Aorta (tissue), 5 donors: Measurements from ENCODE around the gene GDPD5. TPM values are rescaled to one million over a fixed set of nuclear protein-coding genes. Genes with fewer than 3 reads are reported as not detected.
A peak's percentile ranks its signal among the peaks of the same experiment; 100 is the strongest.

Experiments
- ATAC-seq: fragments of 200-7000 bp; cut with Tn5 transposase; one replicate; pipeline ENCODE4 v1.9.1; 2022; ENCODE audit warnings: moderate library complexity; ENCODE audit not compliant: low FRiP score
- DNase-seq, 2 donors: peaks; one replicate each; pipeline ENCODE4 v3.0.0-alpha.2; 2020
- H3K27ac ChIP-seq, 2 donors: one replicate each; pipeline ENCODE4 v1.5.1; 2013; ENCODE audit warnings: low read length in 2 of 2, mild to moderate bottlenecking in 2 of 2, moderate library complexity in 2 of 2, control low read depth in 1 of 2, inconsistent platforms in 1 of 2, low read depth in 1 of 2
- H3K27me3 ChIP-seq, 2 donors: one replicate each; pipeline ENCODE4 v1.6.1; 2013; ENCODE audit warnings: control low read depth in 1 of 2, low read length in 1 of 2, mild to moderate bottlenecking in 1 of 2, moderate library complexity in 1 of 2; ENCODE audit not compliant: insufficient read depth in 2 of 2, control insufficient read depth in 1 of 2
- H3K36me3 ChIP-seq, 2 donors: one replicate each; pipeline ENCODE4 v1.6.1; 2013; ENCODE audit warnings: control low read depth in 1 of 2, low read length in 1 of 2, mild to moderate bottlenecking in 1 of 2; ENCODE audit not compliant: insufficient read depth in 2 of 2, control insufficient read depth in 1 of 2
- H3K4me1 ChIP-seq, 2 donors: one replicate each; pipeline ENCODE4 v1.6.1; 2013; ENCODE audit warnings: low read length in 2 of 2, control low read depth in 1 of 2, mild to moderate bottlenecking in 1 of 2, moderate library complexity in 1 of 2; ENCODE audit not compliant: insufficient read depth in 2 of 2, control insufficient read depth in 1 of 2
- H3K4me3 ChIP-seq, 2 donors: one replicate each; pipeline ENCODE4 v1.5.1; 2013; ENCODE audit warnings: low read length in 2 of 2, control low read depth in 1 of 2, mild to moderate bottlenecking in 1 of 2
- H3K9me3 ChIP-seq: one replicate; pipeline ENCODE4 v1.6.1; 2013; ENCODE audit warnings: mild to moderate bottlenecking, low read length; ENCODE audit not compliant: control insufficient read depth
- WGBS, 2 donors: extraction: QIAGEN DNeasy Blood & Tissue Kit; methylation state at CpG; one replicate each; pipeline ENCODE4 v1.1.7; 2013; 5-methylcytosine and 5-hydroxymethylcytosine counted together
- intact Hi-C, 2 donors: fragments of 100-400 bp; cut with DNase I; formaldehyde crosslinking; loops; one replicate each; pipeline versions ENCODE4 v1.14.2 to v1.15.0; 2022
- polyA plus RNA-seq, 2 donors: library from polyadenylated mRNA; stranded (reverse); fragments of 200-250 nt; gene quantifications; one replicate each; pipeline ENCODE4 v1.2.3, GENCODE V29; 2013
- total RNA-seq, 2 donors: library from RNA; stranded (reverse); fragmentation: NEBNext Ultra II Directional; extraction: Animal tissue kit (Norgen Biotek cat#: 25700); gene quantifications; one replicate each; pipeline ENCODE4 v1.2.1, GENCODE V29; 2021
- donor health status: healthy with polysubstance abuse.
- donor health status: Bipolar disorder and iron deficiency.
- donor health status: DM: no; HTN: no; CAD: no.
- donor health status: DM: no; HTN: no; CAD: no.
- donor health status: DM: yes; HTN: yes; CAD: no.

GDPD5 gene
- total and polyA plus RNA-seq, 4 donors: 3.5 to 53.0 (median 34.2) TPM

DNA sequence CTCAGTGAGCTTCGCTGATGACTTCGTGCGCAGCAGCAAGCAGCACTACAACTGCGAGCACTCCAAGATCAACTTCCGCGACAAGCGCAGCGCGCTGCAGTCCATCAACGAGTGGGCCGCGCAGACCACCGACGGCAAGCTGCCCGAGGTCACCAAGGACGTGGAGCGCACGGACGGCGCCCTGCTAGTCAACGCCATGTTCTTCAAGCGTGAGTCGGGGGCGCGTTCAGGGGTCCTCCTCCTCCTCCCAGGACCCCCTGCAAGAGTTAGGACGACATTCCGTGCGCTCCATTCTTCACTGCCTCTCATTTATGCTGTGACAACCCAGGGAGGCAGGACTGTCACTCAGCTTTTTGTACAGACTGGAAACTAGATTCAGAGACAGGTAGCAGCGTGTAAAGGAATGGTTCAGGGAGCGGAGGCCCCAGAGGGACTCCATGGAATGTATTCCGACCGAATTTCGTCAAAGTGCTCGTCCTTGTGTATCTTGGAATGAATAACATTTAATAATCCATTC lies 41.1 kb upstream of the GDPD5 start:
- H3K27ac ChIP-seq: no peak overlapping the region
- intact Hi-C loops: no loop called here
- no peak for ATAC-seq
- no peaks in the 10 kb centered on the region for H3K9me3 ChIP-seq
- no peak for DNase-seq
- no peaks in the 10 kb centered on the region for H3K4me1 ChIP-seq
- H3K4me3 ChIP-seq: no peak overlapping the region
- peaks cover 0 to 24% of the 10 kb centered on the region in 2 donors for H3K36me3 ChIP-seq
- no peaks in the 10 kb centered on the region for H3K27me3 ChIP-seq
- WGBS, 2 donors: 78 to 80% methylated on average over 34 of the region's 34 CpGs

DNA sequence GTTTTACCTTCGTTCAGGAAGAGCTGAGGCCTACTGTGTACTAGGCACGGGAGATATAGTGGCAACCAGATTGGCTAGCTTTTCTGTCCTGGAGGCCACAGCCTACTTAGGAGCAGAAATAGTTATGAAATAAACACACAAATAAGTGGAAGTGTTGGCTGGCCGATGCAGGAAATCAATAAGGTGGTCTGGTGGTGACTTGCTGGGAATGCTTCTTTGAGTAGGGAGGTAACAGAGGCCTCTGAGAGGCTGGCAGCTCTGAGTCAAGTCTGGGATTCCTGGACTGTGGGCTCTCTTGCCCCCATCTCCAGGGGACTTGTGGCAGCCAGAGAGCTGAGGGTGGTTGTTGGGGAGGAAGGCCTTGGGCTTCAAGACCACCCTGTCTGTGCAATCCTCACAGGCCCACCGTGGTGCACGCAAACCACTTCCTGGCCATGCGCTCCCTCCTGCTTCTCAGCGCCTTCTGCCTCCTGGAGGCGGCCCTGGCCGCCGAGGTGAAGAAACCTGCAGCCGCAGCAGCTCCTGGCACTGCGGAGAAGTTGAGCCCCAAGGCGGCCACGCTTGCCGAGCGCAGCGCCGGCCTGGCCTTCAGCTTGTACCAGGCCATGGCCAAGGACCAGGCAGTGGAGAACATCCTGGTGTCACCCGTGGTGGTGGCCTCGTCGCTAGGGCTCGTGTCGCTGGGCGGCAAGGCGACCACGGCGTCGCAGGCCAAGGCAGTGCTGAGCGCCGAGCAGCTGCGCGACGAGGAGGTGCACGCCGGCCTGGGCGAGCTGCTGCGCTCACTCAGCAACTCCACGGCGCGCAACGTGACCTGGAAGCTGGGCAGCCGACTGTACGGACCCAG lies 40.4 kb upstream of the GDPD5 start:
- DNase-seq: no peak
- intact Hi-C loops: loop anchor here in 1 of 2 donors (2.0 kb wide), 1 partner anchor 19 kb away; no protein-coding TSS in a partner anchor
- ATAC-seq: no peak
- Histone ChIP-seq H3K27ac (peak overlapping the region in 1 of 2 donors; percentile 7), H3K9me3 (no peaks in the 10 kb centered on the region), H3K36me3 (peaks cover 0 to 20% of the 10 kb centered on the region in 2 donors), H3K4me3 (no peak overlapping the region), H3K27me3 (no peaks in the 10 kb centered on the region), H3K4me1 (peaks cover 0 to 4% of the 10 kb centered on the region in 2 donors)
- 76 to 81% methylated on average over 43 of the region's 43 CpGs for WGBS, 2 donors

DNA sequence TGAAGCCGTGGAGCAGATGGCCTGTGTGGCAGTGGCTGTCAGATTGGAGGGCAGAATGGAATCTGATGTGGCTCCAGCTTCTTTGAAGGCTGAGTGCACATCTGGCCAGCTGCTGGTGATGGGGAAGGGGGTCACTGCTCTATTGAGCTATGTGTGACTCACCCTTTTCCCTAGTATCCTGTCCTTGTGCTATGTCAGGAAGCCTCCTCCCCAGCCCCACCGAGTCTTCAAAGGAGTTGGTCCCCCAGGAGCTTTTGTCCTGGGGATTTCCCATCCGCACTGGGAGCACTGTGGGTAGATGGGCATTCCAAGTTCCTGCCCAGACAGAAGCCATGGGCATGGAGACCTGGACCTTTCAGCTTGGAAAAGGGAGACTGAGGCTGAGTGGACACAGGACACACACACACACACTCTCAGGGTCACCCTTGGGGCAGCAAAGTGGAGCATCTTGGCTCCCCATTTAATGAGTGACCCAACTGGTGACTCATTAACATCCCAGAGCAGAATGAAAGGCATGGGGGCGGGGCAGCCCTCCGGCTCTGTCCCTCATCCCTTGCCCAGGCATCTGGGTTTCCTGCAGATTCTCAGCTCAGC lies 39.6 kb upstream of the GDPD5 start:
- Histone ChIP-seq H3K27me3 (no peaks in the 10 kb centered on the region), H3K4me3 (no peak overlapping the region), H3K9me3 (no peaks in the 10 kb centered on the region), H3K36me3 (peaks cover 0 to 15% of the 10 kb centered on the region in 2 donors), H3K27ac (peak overlapping the region in 1 of 2 donors; percentile 70), H3K4me1 (peaks cover 0 to 5% of the 10 kb centered on the region in 2 donors)
- DNase-seq (peak; percentile 81 to 87), ATAC-seq (peak; percentile 34)
- intact Hi-C loops: loop anchor here in 1 of 2 donors (2.0 kb wide), 1 partner anchor 19 kb away; no protein-coding TSS in a partner anchor
- 13 to 15% methylated on average over 5 of the region's 5 CpGs for WGBS, 2 donors

DNA sequence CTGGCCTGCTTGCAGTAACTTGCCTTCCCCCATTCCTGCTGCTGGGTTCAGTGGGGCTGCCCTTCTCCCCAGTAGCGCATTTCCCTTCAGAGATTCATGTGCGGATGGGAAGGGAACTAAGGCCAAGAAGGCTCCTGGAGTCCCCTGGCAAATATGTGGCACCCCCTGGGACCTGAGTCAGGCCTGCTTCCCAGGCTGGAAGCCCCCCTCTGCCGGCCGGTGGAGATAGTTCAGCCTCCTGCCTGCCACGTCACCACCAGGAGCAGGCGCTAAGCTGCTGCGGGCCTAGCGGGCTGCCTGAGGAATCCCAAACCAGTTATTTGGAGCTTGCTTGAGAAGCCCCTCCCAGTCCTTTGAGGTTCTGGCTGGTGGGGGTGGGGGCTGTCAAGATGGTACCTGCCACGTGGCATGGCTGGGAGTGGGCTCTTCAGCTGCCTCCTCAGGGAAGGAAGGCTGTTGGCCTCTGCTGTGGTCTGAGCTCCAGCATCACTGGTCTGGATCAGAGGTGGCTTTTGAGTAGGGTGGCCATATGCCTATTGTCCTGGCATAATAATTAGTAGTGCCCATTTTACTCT lies 38.3 kb upstream of the GDPD5 start:
- H3K27ac ChIP-seq: peak overlapping the region; percentile 80 to 97
- H3K27me3 ChIP-seq: no peaks in the 10 kb centered on the region
- peaks cover 0 to 13% of the 10 kb centered on the region in 2 donors for H3K36me3 ChIP-seq
- ATAC-seq: peak; percentile 54
- no peaks in the 10 kb centered on the region for H3K9me3 ChIP-seq
- peak overlapping the region; percentile 73 for H3K4me3 ChIP-seq
- peak; percentile 86 to 96 for DNase-seq
- intact Hi-C loops: loop anchor here in 1 of 2 donors (2.0 kb wide), 1 partner anchor 17 kb away; no protein-coding TSS in a partner anchor
- peaks cover 0 to 5% of the 10 kb centered on the region in 2 donors for H3K4me1 ChIP-seq
- WGBS, 2 donors: 5 to 6% methylated on average over 9 of the region's 9 CpGs

DNA sequence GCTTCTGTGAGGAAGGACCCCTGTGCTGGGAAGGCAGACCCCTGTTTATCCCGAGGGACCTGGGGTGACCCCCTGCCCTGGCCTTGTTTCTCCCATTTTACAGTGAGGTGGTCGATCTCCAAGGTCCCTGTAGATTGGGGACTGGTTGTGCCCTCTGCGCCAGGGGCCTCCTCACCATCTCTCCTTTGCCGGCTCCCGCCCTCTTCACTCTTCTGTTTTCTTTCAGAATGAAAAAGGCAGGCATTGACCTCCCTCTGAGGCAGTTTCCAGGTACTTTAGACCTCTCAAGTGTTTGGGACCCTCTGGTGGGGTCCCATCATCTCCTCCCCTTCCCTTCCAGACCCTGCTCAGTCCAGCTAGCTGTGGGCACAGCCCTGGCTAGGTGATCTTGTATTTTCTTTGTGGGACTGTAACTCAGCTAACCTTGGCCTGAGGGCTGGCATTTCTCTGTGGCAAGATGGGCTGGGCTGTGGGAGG lies 37.8 kb upstream of the GDPD5 start:
- H3K9me3 ChIP-seq: no peaks in the 10 kb centered on the region
- peak overlapping the region; percentile 73 for H3K4me3 ChIP-seq
- DNase-seq: no peak
- WGBS, 2 donors: 3 to 8% methylated on average over 5 of the region's 5 CpGs
- H3K4me1 ChIP-seq: peaks cover 0 to 5% of the 10 kb centered on the region in 2 donors
- no peaks in the 10 kb centered on the region for H3K27me3 ChIP-seq
- ATAC-seq: no peak
- peaks cover 0 to 10% of the 10 kb centered on the region in 2 donors for H3K36me3 ChIP-seq
- intact Hi-C loops: no loop called here
- peak overlapping the region; percentile 80 to 97 for H3K27ac ChIP-seq

DNA sequence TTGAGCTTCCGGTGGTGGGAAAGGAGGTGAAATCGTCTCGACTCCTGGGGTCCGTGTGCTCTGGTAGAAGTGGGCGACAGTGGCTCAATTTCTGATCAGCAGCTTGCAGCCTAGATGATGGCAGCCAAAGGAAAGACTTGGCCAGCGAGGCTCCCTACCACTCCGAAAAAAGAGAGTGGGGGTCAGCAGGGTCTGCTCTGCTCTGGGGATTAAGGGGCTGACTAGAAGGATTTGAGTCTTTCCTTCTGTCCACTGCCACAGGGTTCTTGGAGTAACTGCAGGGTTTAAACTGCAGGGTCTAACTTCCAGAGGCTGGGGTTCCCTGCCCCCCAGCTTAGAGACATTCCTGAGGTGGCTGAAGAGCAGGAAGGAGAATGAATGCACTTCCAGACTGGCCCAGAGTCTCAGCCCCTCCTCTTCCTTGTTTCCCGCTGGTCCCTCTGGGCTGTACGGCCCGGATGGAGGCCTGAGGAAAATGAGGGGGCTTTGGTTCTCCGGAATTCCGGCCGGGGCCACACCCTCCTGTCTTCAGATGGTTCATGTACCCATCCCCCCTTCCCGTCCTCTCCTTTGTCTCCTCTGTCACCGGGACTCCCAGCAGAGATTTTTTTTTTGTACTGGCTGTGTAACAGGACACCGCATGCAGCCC lies 37.2 kb upstream of the GDPD5 start:
- peaks cover 0 to 5% of the 10 kb centered on the region in 2 donors for H3K4me1 ChIP-seq

DNA sequence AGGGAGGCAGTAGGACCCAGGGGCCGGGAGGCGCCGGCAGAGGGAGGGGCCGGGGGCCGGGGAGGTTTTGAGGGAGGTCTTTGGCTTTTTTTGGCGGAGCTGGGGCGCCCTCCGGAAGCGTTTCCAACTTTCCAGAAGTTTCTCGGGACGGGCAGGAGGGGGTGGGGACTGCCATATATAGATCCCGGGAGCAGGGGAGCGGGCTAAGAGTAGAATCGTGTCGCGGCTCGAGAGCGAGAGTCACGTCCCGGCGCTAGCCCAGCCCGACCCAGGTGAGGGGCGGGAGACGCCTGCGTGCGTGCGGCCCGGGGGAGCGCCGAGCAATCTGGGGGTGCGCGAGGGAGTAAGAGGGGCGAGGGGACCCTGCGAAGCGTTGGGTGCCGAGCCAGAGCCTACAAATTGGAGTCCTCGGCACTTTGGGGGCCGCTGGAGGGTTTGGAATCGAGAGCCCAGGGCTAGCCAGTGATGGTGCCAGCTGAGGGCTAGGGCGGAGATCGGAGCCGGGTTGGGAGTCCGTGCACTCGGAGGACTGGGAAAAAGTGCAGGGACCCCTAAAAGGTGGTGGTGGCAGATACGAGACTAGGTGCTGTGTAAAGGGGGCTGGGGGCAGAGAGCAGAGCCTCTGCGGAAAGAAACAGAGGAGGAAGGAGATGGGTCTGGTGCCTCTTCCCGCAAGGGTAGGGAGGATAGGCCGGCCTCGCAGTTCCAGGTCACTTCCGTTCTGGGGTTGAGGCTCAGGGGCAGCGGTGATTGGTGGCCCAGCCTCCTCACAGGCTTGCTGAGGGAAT lies 36.5 kb upstream of the GDPD5 start, which contains the start of gene SERPINH1:
Gene SERPINH1, plus strand, starts transcription at position 206 of the 788 bp plus-strand sequence. CDS start 4,097 bp downstream, outside the sequence.
- Histone ChIP-seq H3K9me3 (no peaks in the 10 kb centered on the region), H3K4me1 (peaks cover 0 to 5% of the 10 kb centered on the region in 2 donors), H3K27ac (peak within 1 kb of the TSS; percentile 97 to 98), H3K4me3 (peak within 1 kb of the TSS; percentile 73), H3K27me3 (no peaks in the 10 kb centered on the region), H3K36me3 (peaks cover 0 to 6% of the 10 kb centered on the region in 2 donors)
- intact Hi-C loops: no loop called here
- 0 to 1% methylated on average over 49 to 51 of the region's 51 CpGs for WGBS, 2 donors
- DNase-seq: peak; percentile 94 to 95
- ATAC-seq: peak; percentile 84

More for the DNA sequence above, 37.2 kb upstream of the GDPD5 start:
- ATAC-seq (no peak), DNase-seq (peak in 1 of 2 donors; percentile 61)
- Histone ChIP-seq H3K27ac (peak overlapping the region; percentile 80 to 97), H3K27me3 (no peaks in the 10 kb centered on the region), H3K9me3 (no peaks in the 10 kb centered on the region), H3K4me3 (peak overlapping the region; percentile 73), H3K36me3 (peaks cover 0 to 6% of the 10 kb centered on the region in 2 donors)
- intact Hi-C loops: no loop called here
- WGBS, 2 donors: 0 to 2% methylated on average over 16 of the region's 16 CpGs
